NB4 (cell line): ENCODE data around the gene DSCAML1.

Experiments used
- CTCF ChIP-seq: IDR thresholded peaks from one replicate; pipeline ENCODE4 v1.5.1; 2012; ENCODE audit warnings: low read depth, low read length
- MAX ChIP-seq: IDR thresholded peaks from 2 replicates; pipeline ENCODE4 v1.6.1; 2011; ENCODE audit warnings: low read depth, low read length
- MYC ChIP-seq: IDR thresholded peaks from 2 replicates; pipeline ENCODE4 v1.6.1; 2011; ENCODE audit warnings: low read depth, low read length
- POLR2A ChIP-seq: IDR thresholded peaks from 2 replicates; pipeline ENCODE4 v1.6.1; 2011; ENCODE audit warnings: mild to moderate bottlenecking; ENCODE audit not compliant: insufficient read length; ENCODE audit errors: extremely low read depth

- TF ChIP-seq CTCF (no peak), POLR2A (no peak), MAX (no peak), MYC (no peak)
Measured at GRCh38 chr11:117684731-117685130, 112.3 kb downstream of the DSCAML1 start.
